ENCODE measurements around the gene PALB2.
A peak's percentile ranks its signal among the peaks of the same experiment; 100 is the strongest.

Gene PALB2

DNA sequence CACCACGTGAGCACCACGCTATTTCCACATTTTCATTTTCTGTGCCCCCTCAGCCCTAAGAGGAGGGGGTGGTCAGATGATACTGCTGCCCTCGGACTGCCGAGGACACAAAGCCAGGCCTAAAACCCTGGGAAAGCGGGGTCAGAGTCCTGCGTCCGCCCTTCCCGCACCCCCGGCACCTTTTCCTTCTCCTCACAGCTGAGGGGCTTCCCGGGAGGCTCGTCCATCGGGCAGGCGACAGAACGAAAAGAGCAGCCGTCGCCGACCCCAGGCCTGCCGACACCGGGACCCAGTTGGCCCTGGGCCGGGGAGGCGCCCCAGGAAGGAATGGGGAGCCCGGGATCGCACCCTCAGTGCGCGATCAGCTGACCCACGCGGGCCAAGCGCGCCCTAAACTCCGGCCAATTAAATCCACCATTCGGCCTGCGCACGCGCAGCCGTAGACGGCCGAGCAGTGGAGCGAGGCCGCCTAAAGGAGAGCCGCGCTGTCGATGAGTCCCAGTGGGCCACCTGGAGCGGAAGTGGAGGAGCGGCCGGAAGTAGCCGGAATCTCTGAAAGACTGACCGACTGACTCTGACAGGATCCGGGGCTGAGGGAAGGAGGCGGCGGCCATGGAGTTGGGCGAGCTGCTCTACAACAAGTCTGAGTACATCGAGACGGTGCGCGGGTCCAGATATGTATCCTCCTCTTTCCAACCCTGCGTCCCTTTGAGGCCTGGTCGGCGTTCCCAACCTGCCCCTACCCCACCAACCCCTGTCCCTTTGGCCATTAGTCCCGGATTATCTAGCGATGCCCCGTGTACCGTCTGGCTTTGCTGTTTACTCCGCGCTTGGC lies at the start of gene PALB2, which contains the start of gene DCTN5:
PALB2 (minus strand) TSS at position 380 of the 835 bp plus-strand sequence; CDS start at position 227, 153 bp downstream.
DCTN5 (plus strand) TSS at position 536 of the 835 bp plus-strand sequence; CDS start at position 613, 77 bp downstream.
- peak; percentile 94 for DNase-seq

DNA sequence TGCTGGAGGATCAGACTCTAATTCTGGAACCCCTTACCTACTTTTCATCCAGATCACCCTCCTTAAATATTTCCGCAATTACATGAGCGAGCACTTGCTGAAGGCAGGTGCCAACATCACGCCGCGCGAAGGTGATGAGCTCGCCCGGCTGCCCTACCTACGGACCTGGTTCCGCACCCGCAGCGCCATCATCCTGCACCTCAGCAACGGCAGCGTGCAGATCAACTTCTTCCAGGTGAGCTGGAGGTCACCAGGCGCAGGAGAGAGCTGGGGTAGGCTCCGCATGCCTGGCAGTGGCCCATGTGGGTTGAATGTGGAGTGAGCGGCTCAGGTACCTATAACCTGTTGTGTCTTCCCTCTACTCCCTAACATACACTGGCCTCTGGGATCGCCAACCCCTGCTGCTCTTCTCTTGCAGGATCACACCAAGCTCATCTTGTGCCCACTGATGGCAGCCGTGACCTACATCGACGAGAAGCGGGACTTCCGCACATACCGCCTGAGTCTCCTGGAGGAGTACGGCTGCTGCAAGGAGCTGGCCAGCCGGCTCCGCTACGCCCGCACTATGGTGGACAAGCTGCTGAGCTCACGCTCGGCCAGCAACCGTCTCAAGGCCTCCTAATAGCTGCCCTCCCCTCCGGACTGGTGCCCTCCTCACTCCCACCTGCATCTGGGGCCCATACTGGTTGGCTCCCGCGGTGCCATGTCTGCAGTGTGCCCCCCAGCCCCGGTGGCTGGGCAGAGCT lies 48.5 kb upstream of the PALB2 start:
- no peak for DNase-seq

DNA sequence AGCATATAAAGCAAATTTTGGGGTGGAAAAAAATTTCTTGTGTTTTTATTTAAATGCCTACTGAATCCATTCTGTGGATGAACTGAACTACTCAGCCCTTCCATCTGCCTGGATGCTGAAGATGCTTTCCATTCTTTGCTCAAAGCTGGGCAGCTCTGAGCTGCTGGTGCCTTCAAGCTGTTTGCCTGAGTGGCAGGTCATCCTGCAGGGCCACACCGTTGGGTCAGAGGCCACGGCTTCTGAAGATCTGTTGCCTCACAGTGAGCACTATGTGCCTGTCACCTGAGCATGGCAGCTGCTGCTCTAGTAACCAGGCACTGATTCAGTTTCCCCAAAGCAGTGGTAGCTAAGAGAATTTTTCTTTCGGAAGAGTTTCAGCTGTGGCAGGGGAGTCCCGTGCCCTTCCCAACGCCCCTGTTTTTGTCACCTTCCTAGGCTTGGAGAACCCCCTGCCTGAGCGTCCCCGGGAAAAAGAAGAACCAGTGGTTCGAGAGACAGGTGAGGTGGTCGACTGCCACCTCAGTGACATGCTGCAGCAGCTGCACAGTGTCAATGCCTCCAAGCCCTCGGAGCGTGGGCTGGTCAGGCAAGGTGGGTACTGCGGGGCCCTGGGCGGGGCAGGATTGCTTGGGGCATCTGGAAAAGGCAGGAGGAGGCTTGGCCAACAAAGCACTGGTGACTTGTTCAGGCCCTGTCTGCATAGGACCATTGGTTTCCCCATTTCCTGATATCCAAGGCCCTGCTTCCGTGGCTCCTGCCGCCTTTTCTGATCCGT lies 46.1 kb upstream of the PALB2 start:
- no peak for DNase-seq

DNA sequence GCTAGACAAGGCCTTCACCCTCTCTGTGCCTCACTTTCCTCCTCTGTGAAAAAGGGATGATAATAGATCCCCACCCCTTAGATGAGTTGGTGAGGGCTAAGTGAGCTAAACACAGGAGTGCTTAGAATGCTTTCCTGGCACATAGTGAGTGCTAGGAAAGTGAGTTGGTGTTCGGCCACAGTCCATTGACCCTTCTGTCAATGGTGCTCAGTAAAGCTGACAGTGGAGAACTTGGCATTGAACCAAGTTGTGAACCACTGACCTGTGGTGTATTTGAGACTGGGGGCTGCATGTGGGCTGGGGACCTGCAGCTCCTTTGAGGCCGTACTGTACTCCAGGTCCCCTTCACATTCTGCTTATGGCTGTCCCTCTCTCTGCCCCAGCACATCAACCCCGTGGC lies 42.4 kb upstream of the PALB2 start:
- DNase-seq = no peak

DNA sequence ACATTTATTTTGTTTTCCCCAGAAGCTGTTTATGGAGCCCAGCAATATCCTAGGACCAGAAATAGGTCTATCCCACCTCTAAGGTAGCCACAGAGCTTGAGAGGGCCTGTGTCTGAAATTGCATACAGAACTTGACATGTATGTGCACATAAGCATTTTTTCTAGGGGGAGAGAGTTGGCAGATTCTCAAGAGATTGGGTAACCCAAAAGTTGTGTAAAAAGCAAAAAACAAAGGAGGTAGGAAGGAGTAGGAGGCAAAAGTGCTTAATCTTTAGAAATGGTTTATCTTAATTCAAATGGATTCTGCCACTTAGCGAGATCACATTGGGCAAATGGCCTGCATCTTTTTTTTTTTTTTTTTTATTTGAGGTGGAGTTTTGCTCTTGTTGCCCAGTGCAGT lies 41.1 kb upstream of the PALB2 start:
- DNase-seq = no peak

DNA sequence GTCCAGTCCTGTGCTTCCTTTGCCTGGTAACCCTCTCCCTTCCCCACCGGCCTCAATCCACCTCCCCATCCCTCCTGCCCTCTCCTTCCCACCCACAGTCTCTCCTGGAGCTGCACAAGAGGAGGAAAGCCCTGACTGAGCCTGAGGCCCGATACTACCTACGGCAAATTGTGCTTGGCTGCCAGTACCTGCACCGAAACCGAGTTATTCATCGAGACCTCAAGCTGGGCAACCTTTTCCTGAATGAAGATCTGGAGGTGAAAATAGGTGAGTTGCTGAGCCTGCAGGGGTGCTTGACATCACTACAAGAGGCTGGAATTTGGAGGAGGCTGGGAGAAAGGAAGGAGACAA lies 38.9 kb upstream of the PALB2 start:
- DNase-seq = no peak

DNA sequence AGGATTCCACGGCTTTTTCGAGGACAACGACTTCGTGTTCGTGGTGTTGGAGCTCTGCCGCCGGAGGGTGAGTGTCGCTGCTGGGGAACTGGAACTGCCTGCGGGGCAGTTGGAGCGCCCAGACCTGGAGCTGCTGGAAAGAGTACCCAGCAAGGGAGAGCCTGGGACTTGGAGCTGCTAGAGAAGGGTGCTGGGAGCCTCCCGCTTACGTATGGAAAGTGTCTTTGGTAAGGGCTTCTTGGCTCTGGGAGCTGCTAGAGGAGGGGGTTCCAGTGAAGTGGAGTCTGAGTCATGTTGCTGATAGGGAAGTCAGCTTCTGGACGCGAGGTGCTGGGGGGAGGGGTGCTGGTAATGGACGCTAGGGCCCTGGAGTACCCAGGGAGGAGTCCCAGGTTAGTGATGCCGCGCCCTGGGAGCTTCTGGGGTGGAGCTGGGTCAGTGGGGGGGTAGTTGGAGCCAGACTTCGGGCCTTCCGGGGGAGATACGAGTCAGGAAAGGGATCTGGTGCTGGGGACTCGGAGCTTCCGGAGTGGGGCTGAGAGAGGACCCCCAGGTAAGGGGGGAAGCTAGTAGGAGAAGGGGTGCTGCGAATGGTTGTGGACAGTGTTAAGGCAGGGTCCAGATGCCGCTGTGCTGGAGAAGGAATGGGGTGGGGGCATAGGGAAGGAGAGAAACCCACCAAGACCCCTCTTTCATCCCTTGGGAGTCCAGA lies 38.3 kb upstream of the PALB2 start:
- DNase-seq = no peak

DNA sequence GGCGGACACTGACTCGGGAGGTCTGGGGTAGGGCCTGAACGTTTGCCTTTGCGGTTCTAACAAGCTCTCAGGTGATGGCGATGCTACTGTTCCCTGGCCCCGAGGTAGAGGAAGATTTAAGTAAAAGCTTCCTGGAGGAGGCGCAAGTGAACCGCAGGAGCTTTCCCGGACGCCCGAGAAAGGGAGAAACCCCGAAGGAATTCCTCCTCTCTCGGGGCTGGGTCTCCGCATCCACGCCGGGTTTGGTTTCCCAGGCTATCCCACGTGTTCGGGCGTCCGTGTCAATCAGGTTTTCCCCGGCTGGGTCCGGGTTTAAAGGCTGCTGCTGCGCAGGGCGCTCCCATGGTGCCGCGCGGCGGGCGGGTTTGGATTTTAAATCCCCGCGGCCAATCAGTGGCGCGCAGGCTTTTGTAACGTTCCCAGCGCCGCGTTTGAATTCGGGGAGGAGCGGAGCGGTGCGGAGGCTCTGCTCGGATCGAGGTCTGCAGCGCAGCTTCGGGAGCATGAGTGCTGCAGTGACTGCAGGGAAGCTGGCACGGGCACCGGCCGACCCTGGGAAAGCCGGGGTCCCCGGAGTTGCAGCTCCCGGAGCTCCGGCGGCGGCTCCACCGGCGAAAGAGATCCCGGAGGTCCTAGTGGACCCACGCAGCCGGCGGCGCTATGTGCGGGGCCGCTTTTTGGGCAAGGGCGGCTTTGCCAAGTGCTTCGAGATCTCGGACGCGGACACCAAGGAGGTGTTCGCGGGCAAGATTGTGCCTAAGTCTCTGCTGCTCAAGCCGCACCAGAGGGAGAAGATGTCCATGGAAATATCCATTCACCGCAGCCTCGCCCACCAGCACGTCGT lies 37.5 kb upstream of the PALB2 start, which contains the start of gene PLK1:
PLK1 (plus strand) TSS at position 460 of the 844 bp plus-strand sequence; CDS start at position 504, 44 bp downstream.
- DNase-seq = peak; percentile 92

DNA sequence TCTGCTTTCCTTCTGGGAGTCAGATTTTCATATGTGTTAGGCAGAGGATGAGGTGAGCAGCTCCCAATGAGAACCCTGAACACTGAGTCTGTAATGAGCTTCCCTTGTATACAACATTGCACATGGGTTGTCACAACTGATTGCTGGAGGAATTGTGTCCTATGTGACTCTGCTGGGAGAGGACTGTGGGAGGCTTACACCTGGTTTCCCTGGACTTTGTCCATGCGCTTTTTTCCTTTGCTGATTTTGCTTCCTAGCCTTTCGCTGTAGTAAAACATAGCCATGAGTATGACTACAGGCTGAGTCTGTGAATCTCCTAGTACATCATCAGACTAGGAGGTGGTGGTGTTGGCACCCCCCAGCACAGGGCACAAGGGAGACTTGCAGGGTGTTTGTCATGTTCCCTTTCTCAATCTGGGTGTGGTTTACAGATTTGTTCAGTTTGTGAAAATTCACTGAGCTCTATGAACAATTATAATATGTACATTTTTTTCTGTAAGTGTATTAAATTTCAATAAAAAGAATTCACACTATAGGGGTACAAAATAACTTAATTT lies 35.9 kb upstream of the PALB2 start:
- no peak for DNase-seq

DNA sequence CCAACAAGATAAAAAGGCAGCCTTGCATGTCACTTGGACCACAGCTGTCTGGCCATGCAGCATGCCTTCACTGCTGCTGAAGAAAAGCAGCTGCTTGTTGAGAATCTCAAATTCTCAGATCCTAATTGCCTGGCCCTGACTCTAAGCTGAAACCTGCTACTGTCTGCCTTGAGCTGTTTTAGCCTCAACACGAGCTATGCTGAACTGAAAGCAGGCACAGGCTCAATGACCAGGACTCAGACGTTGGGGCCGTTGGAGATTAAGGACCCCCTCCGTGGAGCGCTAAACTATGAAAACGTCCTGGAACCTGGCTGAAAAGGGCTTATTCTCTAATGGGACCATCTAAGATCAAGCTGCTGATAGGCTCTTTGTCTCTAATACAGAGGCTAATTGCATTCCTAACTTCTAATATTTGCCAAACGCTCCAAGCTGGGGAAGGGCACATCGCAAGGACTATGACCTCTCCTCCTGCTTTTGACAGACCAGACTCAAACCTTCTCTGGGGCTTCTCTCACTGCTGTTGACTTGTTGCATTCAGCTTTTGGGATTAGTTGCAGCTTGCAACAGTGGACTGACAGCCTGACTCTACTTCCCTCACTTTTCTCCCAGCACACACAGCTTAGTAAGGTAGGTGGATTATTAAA lies 33.0 kb upstream of the PALB2 start:
- no peak for DNase-seq

DNA sequence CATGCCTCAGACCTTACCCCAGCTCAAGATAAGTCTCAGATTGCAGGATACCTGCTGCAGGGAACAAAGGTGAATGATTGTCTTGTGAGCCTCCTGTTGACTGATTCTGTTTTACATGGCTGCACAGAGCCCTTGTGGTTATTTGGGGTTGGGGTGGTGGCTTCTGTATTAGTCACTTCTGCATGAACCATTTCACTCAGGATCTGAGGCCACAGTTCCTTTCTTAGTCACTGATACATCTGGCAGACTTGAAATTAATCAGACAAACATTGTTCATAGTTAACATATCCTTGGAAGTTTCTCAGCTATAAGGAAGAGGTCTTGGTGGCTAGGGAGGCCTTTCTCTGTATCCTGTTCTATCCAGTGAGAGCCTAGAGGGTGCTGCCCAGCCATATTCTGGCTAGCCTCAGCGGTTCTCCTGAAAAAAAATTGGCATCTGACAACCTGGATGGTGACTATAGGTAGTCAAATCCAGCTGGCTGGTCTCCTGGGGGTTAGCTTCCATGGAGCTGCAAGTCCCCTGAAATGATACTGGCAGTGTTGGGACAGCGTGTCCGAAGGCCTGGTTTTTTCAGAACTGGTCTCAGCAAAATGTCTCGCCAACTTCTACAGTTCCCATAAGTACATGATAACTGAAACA lies 29.1 kb upstream of the PALB2 start:
- no peak for DNase-seq

DNA sequence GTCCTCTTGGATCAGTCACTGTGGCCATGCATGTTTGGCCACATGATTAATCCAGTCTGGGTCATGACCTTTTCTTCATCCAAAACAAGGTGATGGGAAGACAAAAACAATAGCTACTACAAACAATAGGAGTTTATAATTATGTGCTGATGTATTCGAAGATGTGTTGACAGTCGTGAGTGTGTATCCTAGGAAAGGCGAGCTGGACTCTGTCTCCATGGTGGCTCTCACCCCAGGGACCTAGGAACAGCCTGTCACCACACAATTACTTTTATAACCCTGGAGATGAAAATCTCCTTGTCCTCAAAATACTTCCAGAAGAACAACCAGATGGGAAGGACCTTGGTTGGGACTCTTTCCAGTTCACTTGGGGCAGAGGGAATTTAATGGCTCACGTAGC lies 27.8 kb upstream of the PALB2 start:
- no peak for DNase-seq

DNA sequence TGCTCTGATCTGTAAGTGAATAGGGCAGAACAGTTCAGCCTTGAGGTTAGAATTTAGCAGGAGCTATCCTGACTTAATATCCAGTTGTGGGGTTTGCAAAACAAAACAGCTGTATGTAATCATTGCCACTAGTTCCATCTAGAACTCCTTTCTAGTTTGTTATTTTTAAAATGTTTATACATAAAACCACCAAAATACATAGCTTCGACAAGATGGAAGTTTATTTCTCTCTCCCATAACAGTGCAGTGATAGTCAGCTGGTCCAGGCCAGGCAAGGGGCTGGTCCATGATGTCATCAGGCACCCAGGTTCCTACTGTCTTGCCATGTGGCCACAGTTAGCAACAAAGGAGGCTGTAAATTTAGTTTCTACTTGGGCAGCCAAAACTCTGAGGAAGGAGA lies 27.1 kb upstream of the PALB2 start:
- DNase-seq = no peak

DNA sequence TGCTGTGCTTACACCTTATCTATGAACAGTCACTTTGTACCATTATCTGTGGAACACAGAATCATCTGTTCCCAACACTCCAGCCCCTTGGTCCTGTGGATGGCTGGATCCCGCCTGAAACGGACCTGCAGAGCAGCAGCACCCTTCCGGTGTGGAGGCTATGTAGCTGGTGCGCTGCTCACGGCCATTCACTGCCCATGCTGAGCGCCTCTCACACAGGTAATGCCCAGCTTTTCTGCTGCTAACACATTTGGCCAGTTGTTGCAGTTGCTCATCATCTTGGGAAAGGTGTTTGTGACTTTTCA lies 26.2 kb upstream of the PALB2 start:
- DNase-seq = no peak

DNA sequence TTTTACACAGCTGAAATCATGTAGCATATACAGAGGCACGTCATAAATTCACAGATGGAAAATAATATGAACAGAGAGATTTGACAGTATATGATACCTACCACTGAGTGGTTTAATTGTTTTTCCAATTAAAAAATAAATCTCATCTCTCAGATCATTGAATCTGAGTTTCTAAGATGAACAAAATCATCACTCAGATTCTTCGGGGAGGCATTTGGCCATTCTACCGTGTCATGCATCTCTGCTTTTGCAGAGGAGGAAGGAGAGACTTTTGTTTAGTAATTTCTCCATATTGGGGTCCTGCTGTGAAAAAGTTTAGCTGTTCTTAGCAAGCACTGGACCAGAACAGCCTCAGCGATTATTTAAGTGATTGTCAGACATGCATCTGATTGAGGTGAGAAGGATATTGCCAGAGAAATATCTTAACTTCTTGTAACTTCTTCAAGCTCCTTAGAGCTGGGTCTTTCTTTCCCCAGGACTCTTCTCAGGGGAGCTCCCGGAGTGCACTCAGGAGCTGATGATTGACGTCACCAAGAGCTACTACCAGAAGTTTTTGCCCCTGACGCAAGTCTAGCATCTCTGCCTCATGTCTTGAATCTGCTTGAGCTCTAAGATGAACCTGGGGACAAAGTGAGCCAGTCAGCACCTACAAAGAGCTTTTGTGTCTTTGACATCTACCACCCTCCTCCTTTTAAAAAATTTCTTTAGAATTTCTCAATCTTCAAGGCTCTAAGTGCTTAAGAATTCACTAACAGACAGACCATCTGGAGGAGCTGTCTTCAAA lies 25.7 kb upstream of the PALB2 start:
- no peak for DNase-seq

DNA sequence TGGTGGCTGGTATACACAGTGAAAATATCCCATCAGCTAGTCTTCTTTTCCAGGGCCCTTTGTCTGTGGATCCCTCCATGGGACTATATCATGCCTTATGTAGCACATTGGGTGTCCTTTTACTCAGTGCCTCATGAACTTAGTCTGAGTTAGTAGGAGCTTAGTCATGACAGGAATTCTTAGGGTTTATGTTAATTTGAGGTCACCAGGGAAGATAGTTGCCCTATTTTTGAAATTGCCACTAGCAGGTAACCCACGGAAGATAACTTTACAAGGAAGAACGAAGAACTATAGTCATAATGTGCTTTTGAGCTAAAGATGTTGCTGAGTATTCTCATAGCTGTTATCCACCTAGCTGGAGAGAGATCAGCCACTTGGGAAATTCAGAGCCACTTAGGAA lies 22.8 kb upstream of the PALB2 start:
- DNase-seq = no peak

DNA sequence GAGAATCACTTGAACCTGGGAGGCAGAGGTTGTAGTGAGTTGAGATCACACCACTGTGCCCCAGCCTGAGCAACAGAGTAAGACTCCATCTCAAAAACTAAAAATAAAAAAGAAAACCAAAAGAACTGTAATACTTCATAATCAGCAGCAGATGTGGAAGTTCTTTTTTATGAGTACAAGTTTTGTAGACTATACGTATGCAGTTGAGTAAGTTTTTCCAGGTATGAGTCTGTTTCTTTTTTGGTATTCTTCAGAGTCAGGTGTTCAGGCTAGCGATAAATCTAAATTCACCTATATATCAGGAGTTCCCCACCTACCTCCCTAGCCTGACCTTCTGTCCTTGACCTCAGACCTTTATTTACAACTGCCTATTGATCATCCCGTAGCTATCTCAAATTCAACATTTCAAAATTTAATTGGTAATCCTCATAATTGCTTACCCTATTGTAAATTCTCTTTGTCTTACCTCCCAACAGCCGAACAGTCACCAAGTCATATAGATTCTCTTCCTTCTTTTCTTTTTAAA lies 10.9 kb upstream of the PALB2 start:
- no peak for DNase-seq

DNA sequence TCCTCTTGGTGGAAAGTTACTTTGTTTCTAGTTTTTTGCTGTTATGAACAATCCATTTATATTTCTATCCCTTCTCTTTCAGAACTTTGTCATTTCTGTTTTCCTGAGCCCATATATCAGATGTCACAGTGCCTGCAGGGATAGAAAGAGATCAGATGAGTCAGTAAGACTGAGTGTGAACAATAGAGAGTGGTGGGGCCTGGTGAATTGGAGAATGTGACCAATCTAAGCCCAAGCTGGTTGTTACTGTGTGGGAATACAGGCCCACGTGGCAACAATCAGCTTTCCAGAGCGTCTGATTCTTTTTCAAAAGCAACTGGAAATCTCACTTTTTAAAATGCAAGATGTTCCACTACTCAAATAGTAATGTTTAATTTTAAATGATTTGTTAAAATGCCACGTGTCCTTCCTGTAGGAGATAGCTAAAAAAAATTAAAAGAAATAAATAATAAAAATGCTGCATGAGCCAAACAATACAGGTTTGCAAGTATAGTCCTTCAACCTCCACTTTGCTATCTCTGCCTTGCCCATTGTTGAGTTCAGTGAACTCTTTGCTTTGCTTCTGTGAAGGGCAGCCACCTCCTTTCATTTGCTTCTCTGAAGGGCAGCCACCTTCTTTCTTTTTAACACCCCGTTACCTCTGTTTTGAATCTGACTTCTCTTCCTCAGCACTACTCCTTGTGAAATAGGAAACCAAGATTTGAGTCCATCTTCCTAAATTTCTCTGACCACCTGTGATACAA lies 9.7 kb upstream of the PALB2 start:
- DNase-seq = no peak
